LHCN-M2 (cell line): Measurements from ENCODE around the gene APMAP. TPM values are rescaled to one million over a fixed set of nuclear protein-coding genes. Genes with fewer than 3 reads are reported as not detected.

Source experiments
- DNase-seq: peaks from one replicate; pipeline ENCODE4 v3.0.0-alpha.2; 2012; ENCODE audit warnings: low read depth
- total RNA-seq: library from RNA; depleted of rRNA; stranded (reverse); fragments of >200 nt; gene quantifications from 2 replicates; pipeline ENCODE4 v1.2.3, GENCODE V29; 2014

APMAP gene
- total RNA-seq, 1 experiment from 2014 or later = 127 TPM

DNA sequence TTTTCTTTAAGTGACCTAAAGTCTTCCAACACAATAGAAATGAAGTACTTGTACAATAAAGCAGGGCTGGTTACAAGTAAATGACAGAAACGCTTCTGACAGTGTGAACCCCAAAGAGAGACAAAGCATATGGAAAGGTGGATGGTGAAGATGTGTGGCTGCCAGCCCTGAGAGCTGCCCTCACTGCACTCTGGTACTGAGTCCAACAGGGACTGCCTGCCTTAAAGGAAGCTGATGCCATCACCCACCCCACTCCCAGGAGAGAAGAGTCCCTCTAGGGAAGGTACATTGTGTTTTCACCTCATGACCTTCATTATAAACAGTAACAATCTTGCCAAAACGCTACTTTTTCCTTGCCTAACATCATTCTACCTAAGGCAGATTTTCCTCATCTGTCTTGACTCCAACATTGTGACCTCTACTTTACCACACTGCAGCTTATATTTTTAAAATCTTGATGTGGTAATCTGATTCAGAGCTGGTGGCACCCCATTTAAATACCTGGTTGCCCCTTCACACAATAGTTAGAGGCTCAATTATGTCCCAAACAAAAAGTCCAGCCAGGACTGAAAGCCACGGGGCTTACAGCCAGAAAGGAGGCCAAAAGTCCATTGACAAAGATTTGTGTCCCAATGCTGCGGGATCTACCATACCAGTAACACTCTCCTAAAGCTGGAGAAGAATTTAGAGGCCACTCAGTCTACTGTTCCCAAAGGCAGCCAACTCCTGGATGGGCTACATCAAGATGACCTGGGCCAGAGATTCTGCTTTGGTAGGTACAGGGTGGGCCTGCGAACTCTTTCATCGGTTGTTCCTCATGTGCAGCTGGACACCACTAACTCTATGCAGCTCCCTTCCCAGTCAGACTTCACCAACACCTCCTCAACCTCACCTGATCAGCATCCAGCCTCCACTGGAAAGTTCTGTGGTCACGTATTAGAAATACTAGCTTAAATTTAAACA is 4.4 kb downstream of the APMAP start:
- no peak for DNase-seq

DNA sequence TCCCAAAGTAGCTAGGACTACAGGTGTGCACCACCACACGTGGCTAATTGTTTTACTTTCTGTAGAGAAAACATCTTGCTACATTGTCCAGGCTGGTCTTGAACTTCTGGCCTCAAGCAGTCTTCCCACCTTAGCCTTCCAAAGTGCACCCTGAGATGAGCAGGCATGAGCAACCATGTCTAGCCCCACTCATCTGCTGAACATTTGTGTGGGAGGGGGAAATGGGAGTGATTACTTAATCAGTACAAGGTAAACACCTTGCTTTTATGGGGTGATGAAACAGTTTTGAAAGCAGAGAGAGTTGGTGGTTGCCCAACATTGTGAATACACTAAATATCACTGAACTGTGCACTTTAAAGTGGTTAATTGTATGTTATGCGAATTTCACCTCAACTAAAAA is 5.3 kb downstream of the APMAP start:
- no peak for DNase-seq

- no peak for DNase-seq
Observed at GRCh38 chr20:24986436-24987015, 6.0 kb downstream of the APMAP start.

DNA sequence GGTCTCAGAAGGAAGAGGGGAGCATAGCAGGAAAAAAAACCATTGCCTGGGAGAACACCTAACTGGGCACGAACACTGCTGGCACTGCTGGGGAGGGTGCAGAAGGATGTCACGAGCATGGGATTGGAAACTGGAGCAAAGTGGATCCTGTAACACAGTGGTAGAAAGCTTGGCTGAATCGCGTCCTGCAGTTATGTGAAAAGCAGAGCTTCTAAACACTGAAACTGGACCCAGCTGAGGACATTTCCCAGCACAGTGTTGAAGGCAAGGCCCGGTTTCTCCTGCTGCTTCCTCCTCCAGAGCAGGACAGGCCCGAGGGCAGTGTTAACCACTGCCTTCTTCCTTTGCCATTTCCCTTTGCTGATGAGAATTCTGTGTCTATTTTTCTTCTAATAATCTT is 6.7 kb downstream of the APMAP start:
- DNase-seq = no peak

GRCh38 chr20:24984961-24985640 is 7.5 kb downstream of the APMAP start:
- DNase-seq = no peak

- no peak for DNase-seq
Observed at GRCh38 chr20:24983896-24984295, 8.7 kb downstream of the APMAP start.

GRCh38 chr20:24981790-24982189 is 10.8 kb downstream of the APMAP start:
- DNase-seq = no peak

DNA sequence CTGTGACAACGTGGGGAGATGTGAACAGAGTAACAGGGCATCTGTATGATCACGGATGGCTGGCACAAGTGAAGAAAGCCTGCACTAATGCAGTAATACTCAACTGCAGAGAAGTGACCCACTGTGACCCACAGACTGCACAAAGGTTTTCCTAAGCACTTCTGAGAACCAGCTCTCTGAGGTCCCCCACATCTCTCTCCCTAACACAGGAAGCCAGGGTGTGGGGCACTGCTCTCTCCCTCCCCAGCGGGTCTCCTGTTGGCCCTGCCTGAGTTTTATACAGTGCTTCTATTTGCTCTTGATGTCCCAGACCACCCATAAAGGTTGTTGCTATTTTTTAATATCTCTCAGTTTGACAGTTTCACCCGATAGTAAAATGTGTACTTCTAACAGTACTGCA is 11.3 kb downstream of the APMAP start:
- DNase-seq = no peak

GRCh38 chr20:24980291-24981053 is 12.1 kb downstream of the APMAP start:
- DNase-seq = no peak

GRCh38 chr20:24979036-24979960 is 13.3 kb downstream of the APMAP start:
- DNase-seq = no peak

- DNase-seq = no peak
Observed at GRCh38 chr20:24978513-24978912, 14.0 kb downstream of the APMAP start.

- DNase-seq = no peak
Observed at GRCh38 chr20:24977797-24978196, 14.8 kb downstream of the APMAP start.

GRCh38 chr20:24977336-24977735 is 15.2 kb downstream of the APMAP start:
- no peak for DNase-seq

DNA sequence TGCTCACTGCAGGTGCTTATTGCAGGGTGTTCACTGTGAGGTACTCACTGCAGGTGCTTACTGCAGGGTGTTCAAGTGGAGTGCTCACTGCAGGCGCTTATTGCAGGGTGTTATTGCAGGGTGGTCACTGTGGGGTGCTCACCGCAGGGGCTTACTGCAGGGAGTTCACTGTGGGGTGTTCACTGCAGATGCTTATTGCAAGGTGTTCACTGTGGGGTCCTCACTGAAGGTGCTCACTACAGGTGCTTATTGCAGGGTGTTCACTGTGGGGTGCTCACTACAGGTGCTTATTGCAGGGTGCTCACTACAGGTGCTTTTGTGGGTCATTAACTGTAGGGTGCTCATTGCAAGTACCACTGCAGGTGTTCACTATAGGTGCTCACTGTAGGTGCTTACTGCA is 20.2 kb downstream of the APMAP start:
- no peak for DNase-seq

GRCh38 chr20:24971376-24972101 is 21.0 kb downstream of the APMAP start:
- no peak for DNase-seq

GRCh38 chr20:24970754-24971153 is 21.8 kb downstream of the APMAP start:
- no peak for DNase-seq

- DNase-seq = no peak
Observed at GRCh38 chr20:24970030-24970553, 22.5 kb downstream of the APMAP start.

DNA sequence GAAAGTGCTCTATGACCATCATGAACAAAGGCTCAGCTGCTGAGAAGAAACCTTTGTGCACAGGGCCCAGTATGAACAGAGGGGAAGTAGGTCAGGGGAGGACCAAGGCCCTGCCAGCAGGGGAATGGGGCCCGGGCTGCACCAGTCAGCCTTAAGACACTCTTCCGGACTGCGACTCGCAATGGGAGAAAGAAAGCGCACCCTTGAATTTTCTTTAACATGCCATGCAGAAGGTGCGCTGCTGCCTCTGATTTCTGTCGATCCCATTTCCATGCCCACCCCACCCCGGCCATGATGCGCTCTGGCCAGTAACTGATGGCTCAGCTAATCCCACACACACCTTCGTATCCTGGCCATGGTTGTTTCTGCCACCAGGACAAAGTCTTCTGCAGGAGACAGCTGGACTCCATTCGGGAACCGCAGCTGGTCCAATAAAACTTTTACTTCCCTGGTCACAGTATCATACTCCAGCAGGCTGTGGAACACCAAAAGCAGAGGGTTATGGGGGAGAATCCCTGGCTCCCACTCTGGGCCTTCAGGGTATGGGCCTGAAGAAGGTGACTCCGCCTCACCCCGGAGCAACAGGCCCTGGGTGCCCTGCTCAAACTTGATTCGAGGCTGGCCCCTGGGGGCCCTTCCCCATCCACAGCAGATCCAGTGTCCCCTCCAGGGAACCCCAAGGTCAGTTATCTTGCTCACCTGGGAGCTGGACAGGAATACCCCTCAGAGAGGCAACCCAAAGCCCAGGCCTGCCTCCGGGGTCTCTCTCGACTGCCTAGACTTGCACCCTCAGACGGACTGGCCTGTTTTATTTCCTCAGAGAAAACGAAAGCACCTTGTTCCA is 23.1 kb downstream of the APMAP start:
- DNase-seq = no peak
